A172 (cell line): ENCODE measurements around the gene ACSS1. TPM values are rescaled to one million over a fixed set of nuclear protein-coding genes. Genes with fewer than 3 reads are reported as not detected.

Source experiments
- DNase-seq: peaks from one replicate; pipeline ENCODE4 v3.0.0-alpha.2; 2015; ENCODE audit warnings: low spot score
- total RNA-seq: library from RNA; depleted of rRNA; stranded (reverse); fragments of >200 nt; shearing (Covaris generic); gene quantifications from 2 replicates; pipeline ENCODE4 v1.2.3, GENCODE V29; 2014

Gene ACSS1
- total RNA-seq, 1 experiment from 2014 or later = 0.10 TPM

DNA sequence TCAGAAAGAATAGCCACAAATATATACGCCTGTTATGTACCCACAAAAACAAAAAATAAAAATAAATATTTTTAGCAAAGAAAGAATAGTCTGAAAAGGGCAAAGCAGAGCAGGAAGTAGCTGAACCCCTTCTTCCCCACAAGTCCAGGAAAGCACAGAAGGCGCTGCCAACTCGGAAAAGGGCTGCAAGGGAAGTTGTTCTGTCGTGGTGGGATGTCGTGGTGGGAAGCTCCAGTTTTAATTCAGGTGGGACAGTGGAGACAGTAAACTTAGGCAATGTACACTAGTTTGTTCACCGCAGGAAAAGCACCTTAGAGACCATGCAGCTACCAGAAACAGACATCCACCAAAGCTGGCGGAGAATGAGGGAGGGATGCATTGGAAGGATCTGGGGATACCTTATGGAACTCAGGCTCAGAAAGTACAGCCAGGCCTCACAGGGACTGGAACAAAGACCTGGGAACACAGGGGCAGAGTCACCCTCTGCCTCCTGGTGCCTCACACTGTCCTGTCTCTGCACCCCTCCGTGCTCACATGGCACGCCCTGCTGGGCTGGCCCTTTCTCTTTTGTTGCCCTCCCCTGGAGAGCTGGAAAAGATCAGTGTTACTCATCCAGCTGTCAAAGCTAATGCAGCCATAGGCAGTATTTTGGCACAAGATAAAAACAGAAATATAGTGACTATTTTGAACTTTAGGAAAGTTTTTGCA is 62.0 kb downstream of the ACSS1 start:
- peak; percentile 55 for DNase-seq

DNA sequence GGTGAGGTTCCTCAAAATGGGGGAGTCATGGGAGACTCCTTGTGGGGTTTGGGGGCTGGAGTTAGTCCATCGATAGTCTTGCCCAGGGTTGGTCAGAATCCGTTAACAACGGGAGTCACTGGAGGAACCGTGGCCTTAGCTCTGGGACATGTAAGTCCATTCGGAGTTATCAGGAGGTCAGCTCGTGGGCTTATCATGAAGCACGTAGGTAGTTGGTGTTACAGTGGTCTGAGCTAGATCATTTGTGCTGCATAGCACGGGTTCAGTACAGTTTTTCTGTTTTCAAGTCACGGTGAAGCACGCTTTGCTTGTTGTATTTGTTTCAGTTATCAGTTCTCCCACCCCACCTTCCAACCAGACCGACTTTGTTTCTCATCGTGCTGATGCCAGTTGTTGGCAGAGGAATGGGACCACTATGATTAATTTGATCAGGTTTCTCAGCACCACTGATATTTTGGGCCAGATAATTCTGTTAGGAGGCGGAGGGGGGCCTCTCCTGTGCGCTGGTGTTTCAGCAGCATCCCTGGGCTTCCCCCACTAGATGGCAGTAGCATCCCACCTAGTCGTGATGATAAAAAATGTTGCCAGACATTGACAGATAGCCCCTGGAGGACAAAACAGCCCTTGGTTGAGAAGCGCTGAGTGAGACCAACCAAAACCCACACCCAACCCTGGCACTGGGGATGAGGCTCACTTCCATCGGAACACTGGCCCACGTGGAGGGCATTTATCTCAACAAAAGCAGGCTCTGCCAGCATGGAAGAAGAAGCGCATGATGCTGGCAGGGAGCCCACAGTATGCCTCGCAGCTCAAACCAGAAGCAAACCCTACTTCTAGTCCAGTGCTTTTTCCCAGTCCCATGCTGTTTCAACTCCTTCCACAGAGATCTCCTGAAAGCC is 63.2 kb downstream of the ACSS1 start:
- peak; percentile 72 for DNase-seq

DNA sequence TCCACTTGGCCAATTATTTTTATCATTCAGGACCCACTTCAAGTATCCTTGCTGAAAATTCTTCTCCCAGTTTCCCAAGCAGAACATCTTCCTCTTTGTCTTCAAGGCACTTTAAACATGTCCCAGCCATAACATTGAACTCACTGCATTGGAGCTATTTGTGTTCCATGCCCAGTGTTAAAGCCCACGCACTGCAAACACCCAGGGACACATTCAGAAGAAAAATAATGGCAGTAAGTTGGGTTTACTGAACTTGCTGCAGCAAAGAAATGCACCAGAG is 63.8 kb downstream of the ACSS1 start:
- no peak for DNase-seq

DNA sequence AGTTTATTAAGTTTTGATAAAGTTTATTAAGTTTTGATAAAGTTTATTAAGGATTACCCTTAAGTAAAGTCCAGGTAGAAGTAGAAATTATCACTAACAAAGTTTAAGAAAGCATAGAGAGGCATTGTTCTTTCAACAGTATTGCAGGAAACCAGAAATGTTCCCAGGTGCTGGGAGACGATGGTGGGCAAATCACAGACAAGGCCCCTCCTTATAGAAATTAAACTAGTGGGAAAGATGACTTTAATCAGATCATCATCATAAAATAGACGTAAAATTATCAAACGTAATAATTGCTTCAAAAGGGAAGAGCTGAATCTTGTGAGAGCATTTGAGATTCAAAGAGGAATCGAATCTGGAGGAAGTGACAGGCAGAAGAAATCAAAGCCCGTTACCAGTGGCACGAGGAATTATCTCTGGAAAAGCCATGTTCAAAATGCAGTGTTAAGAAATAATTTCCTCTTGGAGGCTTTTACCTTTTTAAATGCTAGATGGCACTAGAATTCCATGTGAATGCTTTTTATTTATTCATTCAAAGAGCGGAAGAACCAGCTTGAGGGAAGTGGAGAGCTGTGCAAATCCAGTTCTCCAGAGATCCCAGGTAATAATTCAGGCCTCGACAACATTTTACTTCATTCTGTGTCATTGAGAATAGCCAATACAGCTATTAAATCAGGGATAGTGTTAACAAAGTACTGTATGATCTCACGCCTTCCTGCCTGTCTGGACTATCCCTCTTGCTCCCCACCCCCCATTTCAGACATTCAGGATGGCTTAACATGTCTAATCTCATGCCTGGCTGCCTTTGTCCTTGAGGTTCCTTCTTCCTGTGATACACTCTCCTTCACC is 64.4 kb downstream of the ACSS1 start:
- DNase-seq = peak; percentile 42

DNA sequence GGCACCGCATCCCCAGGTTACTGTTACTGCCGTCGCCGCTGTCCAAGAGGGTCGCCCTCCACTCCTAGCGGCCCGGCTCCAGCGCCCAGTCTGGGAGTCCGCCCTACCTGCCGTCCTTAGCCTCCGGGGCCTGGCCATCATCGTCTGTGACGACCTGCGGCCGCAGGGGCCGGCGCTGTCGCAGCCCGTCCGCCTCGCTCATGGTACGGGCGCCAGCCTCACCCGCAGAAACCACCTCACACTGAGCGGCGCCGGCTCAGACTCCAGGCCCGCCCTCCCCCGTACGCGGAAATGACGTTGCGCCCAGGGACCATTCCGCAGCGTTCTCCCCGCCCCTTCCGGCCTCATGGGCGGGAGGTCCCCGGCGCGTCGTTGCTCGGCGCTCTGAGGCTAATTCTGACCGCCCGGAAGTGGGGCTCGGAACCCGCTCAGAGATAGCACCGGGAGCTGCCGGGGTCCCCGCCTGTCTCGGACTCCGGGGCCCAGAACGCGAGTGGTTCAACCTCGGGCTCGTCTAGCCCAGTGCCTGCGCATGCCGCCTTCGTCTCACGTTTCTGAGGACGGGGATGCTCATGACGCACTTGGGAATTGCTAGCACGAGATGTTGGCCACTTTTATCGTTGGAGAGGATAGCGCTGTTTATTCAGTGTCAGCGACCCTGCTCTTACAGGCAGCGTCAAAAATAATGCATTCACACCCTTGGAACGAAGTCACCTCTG is 65.3 kb downstream of the ACSS1 start, which contains the start of gene APMAP:
TSS of gene APMAP (minus strand) at position 265 of the 719 bp plus-strand sequence. CDS start at position 202, 63 bp downstream.
- DNase-seq = peak; percentile 84

DNA sequence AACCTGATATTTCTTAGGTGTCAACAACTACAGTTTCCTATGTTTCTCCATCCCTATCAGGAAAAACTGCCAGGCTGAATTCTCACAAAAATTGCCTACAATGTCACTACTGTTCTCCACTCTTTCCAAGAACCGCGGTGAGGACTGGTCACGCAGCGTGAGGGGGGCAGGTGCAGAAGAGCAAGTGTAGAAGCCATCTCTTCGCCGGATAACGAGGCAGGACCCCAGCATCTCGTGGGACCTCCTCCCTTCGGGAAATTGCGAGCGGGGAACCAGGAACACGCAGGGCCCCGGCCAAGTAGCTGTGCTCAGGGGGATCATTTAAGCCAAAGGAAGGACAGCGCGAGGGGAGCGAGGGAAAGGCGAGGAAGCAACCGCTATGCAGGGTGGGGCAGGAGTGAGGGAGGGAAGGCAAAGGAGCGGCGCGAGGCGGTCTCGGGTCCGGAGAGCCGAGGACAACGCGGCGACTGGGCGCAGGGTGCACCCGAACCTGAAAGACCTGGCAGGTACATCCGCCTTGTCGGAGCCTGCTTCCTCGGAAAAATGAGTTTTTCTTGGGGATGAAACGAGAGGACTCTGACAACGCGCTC is 65.9 kb downstream of the ACSS1 start:
- no peak for DNase-seq

DNA sequence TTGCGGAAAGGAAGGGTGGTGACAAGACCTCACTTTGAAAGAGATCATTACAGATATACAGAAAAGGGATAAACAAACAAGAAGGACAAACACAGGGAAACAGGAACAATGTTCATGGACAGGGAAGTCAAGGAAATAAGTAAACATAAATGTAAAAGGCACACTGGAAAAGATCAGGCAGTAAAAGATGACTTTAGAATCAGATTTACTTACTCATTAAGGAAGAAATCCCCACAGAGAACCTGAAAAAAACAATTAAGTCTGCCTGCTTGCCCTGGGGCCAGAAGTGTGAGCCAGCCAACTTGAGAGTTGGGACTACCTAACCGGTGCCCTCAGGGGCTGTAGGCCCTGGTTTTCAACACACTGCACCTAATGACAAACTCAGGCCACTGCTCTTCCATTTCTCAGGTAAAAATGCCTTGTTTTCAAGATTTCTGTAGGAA is 67.1 kb downstream of the ACSS1 start:
- no peak for DNase-seq

DNA sequence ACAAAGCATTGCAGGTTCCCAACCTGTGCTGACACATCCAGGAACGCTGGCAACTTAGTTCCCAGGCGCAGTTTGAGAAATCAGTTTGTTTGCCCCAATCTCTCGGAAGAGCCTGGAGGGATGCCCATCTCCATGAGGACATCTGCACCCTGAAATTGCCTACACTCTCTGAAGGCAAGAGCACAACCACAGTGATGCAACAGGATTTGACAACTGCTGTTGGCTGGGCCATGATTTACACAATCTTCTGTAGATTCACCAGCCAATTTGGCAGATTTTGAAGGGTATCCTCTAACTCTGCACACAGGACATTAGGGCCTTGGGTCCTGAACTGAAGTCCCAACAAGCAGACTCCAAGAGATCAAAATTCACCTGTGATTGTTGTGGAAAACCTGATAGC is 68.8 kb downstream of the ACSS1 start:
- DNase-seq = no peak

DNA sequence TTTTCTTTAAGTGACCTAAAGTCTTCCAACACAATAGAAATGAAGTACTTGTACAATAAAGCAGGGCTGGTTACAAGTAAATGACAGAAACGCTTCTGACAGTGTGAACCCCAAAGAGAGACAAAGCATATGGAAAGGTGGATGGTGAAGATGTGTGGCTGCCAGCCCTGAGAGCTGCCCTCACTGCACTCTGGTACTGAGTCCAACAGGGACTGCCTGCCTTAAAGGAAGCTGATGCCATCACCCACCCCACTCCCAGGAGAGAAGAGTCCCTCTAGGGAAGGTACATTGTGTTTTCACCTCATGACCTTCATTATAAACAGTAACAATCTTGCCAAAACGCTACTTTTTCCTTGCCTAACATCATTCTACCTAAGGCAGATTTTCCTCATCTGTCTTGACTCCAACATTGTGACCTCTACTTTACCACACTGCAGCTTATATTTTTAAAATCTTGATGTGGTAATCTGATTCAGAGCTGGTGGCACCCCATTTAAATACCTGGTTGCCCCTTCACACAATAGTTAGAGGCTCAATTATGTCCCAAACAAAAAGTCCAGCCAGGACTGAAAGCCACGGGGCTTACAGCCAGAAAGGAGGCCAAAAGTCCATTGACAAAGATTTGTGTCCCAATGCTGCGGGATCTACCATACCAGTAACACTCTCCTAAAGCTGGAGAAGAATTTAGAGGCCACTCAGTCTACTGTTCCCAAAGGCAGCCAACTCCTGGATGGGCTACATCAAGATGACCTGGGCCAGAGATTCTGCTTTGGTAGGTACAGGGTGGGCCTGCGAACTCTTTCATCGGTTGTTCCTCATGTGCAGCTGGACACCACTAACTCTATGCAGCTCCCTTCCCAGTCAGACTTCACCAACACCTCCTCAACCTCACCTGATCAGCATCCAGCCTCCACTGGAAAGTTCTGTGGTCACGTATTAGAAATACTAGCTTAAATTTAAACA is 69.8 kb downstream of the ACSS1 start:
- DNase-seq = no peak

DNA sequence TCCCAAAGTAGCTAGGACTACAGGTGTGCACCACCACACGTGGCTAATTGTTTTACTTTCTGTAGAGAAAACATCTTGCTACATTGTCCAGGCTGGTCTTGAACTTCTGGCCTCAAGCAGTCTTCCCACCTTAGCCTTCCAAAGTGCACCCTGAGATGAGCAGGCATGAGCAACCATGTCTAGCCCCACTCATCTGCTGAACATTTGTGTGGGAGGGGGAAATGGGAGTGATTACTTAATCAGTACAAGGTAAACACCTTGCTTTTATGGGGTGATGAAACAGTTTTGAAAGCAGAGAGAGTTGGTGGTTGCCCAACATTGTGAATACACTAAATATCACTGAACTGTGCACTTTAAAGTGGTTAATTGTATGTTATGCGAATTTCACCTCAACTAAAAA is 70.7 kb downstream of the ACSS1 start:
- DNase-seq = no peak

DNA sequence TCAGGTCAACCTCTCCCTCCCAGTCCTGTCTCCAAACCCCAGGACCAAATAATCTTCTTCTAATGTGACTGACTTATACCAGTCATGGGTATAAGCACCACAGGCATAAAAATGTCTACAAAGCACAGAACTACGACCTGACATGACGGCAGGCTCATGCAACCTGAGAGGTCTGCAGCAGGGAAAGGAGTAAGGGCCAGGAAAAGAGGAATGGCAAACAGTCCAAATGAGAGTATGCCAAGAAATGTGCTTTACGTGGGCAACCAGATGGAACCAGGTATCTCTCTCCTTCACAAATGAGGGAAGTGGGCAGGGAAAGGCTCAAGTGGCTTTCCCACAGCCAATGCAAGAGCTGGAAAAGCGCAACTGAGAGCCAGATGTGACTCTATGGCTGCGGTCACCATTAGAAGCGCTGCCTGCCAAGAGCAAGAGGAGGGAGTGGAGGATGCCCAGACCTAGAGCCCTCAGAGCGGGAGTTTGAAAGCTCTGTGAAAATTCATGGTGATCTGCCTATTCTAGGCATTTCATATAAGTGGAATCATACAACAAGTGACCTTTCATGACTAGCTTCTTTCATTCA is 71.4 kb downstream of the ACSS1 start:
- DNase-seq = no peak

DNA sequence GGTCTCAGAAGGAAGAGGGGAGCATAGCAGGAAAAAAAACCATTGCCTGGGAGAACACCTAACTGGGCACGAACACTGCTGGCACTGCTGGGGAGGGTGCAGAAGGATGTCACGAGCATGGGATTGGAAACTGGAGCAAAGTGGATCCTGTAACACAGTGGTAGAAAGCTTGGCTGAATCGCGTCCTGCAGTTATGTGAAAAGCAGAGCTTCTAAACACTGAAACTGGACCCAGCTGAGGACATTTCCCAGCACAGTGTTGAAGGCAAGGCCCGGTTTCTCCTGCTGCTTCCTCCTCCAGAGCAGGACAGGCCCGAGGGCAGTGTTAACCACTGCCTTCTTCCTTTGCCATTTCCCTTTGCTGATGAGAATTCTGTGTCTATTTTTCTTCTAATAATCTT is 72.1 kb downstream of the ACSS1 start:
- no peak for DNase-seq

DNA sequence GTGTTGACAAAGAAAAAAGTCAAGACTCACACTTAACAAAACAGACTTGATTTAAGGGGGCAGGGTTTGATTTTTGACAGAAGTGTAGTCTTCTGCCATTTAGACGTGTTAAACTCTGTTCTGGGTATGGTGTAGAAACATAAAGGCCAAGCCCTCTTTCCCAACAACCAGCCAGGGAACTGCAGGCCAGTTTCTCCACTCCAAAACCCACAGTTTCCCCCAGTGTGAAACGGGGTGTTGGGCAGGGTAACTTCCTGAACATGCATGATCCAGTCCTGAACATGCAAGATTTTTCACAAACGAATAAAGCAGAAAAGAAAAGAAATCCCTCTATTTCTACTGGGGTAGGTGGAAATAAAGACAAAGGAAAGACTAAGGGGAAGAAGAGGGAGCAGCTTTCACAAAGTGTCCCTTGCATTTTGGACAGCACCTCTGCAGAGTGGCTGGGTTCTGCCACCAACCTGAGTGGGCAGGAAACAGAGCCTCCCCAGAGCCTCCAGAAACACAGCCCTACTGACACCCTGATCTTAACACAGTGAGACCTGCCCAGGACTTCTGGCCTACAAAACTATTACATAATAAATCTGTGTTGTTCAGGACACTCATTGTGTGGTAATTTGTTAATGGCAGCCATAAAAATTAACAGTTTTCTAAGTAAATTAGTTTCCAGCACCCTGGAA is 72.8 kb downstream of the ACSS1 start:
- no peak for DNase-seq

DNA sequence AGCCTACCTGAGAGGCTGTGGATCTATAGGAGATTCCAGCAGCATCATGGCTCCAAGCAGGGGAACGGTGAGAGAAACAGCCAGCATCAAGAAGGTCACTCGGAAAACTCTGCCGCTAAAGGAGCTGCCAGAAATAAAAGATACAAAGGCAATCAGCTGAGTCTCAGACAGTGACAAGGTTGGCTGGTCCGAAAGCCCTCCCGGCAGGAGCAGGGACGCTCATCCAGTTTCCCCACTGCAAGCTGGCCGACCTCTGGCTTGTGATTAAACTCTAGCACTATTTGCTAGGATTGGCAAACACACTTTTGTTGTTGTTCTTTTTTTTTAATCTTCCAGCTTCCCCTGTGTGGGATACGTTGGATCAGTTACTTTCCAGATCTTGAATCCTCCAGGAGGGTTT is 74.0 kb downstream of the ACSS1 start:
- no peak for DNase-seq

DNA sequence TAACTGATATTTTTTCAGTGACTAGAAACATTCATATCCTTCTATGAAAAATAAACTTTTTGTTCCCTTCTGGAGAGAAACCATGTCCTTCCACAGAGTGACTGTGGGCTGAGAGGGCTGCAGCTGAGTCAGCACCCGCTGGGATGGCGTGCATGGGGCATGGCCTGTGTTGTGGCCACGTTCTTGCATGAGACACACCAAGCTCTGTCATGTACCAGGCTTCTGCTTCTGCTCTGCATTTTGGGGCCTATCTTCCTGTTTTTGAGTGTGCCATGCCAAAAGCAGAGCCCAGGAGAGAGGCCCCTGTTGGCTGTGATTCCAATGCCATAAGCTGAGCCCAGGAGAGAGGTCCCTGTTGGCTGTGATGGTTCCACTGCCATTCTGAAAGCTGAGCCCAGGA is 76.1 kb downstream of the ACSS1 start:
- DNase-seq = no peak

DNA sequence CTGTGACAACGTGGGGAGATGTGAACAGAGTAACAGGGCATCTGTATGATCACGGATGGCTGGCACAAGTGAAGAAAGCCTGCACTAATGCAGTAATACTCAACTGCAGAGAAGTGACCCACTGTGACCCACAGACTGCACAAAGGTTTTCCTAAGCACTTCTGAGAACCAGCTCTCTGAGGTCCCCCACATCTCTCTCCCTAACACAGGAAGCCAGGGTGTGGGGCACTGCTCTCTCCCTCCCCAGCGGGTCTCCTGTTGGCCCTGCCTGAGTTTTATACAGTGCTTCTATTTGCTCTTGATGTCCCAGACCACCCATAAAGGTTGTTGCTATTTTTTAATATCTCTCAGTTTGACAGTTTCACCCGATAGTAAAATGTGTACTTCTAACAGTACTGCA is 76.7 kb downstream of the ACSS1 start:
- DNase-seq = no peak

DNA sequence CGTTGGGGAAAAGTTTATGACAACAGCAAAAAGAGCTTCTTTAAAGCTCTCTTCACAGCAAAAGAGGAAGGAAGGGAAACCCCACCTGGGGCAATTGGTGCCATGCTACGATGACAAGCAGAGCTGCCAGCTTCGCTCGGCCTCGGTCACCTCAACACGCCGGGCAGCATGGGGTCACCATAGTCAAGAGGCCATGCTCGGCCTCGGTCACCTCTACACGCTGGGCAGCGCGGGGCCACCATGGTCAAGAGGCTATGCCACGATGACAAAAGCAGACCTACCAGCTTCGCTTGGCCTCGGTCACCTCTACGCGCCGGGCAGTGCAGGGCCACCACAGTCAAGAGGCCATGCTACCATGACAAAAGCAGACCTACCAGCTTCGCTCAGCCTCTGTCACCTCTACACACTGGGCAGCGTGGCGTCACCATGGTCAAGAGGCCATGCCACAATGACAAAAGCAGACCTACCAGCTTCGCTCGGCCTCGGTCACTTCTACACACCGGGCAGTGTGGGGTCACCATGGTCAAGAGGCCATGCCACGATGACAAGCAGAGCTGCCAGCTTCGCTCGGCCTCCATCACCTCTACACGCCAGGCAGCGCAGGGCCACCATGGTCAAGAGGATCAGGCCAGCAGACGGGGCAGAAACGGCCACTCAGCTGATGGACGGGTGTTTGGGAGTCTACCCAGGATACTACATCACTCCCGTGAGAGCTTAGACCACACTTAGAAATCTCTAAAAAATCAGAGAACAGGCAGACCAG is 77.5 kb downstream of the ACSS1 start:
- no peak for DNase-seq
